WTC11 (cell line): ENCODE results near the gene DPCD. TPM values are rescaled to one million over a fixed set of nuclear protein-coding genes. Genes with fewer than 3 reads are reported as not detected.

Experiments used
- ATAC-seq: fragments of 200-7000 bp; cut with Tn5 transposase; 2 replicates; pipeline ENCODE4 v1.10.0; 2021; ENCODE audit warnings: mild to moderate bottlenecking, moderate library complexity
- CTCF ChIA-PET: fragments of 300-600 bp; sonication (Branson Sonifier 250); formaldehyde crosslinking; loops from one replicate; lab custom pipeline; 2021; ENCODE audit warnings: antibody characterized with exemption; lab: Charles Lee
- POLR2A ChIA-PET: fragments of 350-600 bp; sonication (Branson Sonifier 250); formaldehyde crosslinking; loops from one replicate; lab custom pipeline; 2021; ENCODE audit warnings: antibody characterized with exemption; lab: Charles Lee
- DNase-seq: peaks from one replicate; pipeline ENCODE4 v3.0.0; 2021; ENCODE audit warnings: low spot score
- H3K27ac Mint-ChIP-seq: 2 replicates; pipeline ENCODE4 v1.8.0; 2021; ENCODE audit warnings: mixed read lengths
- H3K27me3 Mint-ChIP-seq: 2 replicates; pipeline ENCODE4 v1.8.0; 2021; ENCODE audit warnings: low read depth, mild to moderate bottlenecking, moderate library complexity, mixed read lengths
- H3K36me3 Mint-ChIP-seq: 2 replicates; pipeline ENCODE4 v1.8.0; 2021; ENCODE audit warnings: mixed read lengths
- H3K4me1 Mint-ChIP-seq: 2 replicates; pipeline ENCODE4 v1.8.0; 2022; ENCODE audit warnings: mixed read lengths
- H3K4me3 Mint-ChIP-seq: 2 replicates; pipeline ENCODE4 v1.8.0; 2021; ENCODE audit warnings: mild to moderate bottlenecking, moderate library complexity, mixed read lengths
- H3K9me3 Mint-ChIP-seq: 2 replicates; pipeline ENCODE4 v1.8.0; 2021; ENCODE audit warnings: mixed read lengths
- AFF4 ChIP-seq: sonication (generic); formaldehyde crosslinking; IDR thresholded peaks from 2 replicates; pipeline ENCODE4 v1.8.1; 2023; ENCODE audit warnings: mild to moderate bottlenecking, missing genetic modification reagents, borderline replicate concordance
- ATF1 ChIP-seq: sonication (generic); formaldehyde crosslinking; IDR thresholded peaks from 2 replicates; pipeline ENCODE4 v1.8.1; 2023; ENCODE audit warnings: mild to moderate bottlenecking, moderate library complexity, missing genetic modification reagents
- ATF2 ChIP-seq: sonication (generic); formaldehyde crosslinking; IDR thresholded peaks from 2 replicates; pipeline ENCODE4 v1.8.1; 2022; ENCODE audit warnings: low read depth, missing genetic modification reagents, borderline replicate concordance
- E2F4 ChIP-seq: sonication (generic); formaldehyde crosslinking; IDR thresholded peaks from 2 replicates; pipeline ENCODE4 v1.8.1; 2022; ENCODE audit warnings: low read depth, mild to moderate bottlenecking, moderate library complexity, missing genetic modification reagents, borderline replicate concordance
- ELF4 ChIP-seq: sonication (generic); formaldehyde crosslinking; IDR thresholded peaks from 2 replicates; pipeline ENCODE4 v1.8.1; 2022; ENCODE audit warnings: low read depth, mild to moderate bottlenecking, moderate library complexity, missing genetic modification reagents
- FOXK1 ChIP-seq: sonication (generic); formaldehyde crosslinking; IDR thresholded peaks from 2 replicates; pipeline ENCODE4 v1.8.0; 2022; ENCODE audit warnings: mild to moderate bottlenecking, moderate library complexity, missing genetic modification reagents
- IRF1 ChIP-seq: sonication (generic); formaldehyde crosslinking; IDR thresholded peaks from 2 replicates; pipeline ENCODE4 v1.8.0; 2023; ENCODE audit warnings: missing genetic modification reagents
- MXD4 ChIP-seq: fragments of 250-450 bp; sonication (Bioruptor Pico); IDR thresholded peaks from 2 replicates; pipeline ENCODE4 v1.8.0; 2021; ENCODE audit warnings: mild to moderate bottlenecking, moderate library complexity, borderline replicate concordance
- NFATC4 ChIP-seq: fragments of 250-450 bp; sonication (Bioruptor Pico); IDR thresholded peaks from 2 replicates; pipeline ENCODE4 v1.9.0; 2021; ENCODE audit warnings: mild to moderate bottlenecking
- NFE2L1 ChIP-seq: sonication (generic); formaldehyde crosslinking; IDR thresholded peaks from 2 replicates; pipeline ENCODE4 v1.8.1; 2023; ENCODE audit warnings: missing genetic modification reagents
- NR1H2 ChIP-seq: sonication (generic); formaldehyde crosslinking; IDR thresholded peaks from 2 replicates; pipeline ENCODE4 v1.9.0; 2021; ENCODE audit warnings: mild to moderate bottlenecking, moderate library complexity, missing genetic modification reagents
- NR2C2 ChIP-seq: sonication (generic); formaldehyde crosslinking; IDR thresholded peaks from 2 replicates; pipeline ENCODE4 v1.8.0; 2022; ENCODE audit warnings: mild to moderate bottlenecking, missing genetic modification reagents
- OVOL2 ChIP-seq: fragments of 250-450 bp; sonication (Bioruptor Pico); IDR thresholded peaks from 2 replicates; pipeline ENCODE4 v1.9.0; 2021; ENCODE audit warnings: mild to moderate bottlenecking, borderline replicate concordance
- SP1 ChIP-seq: sonication (generic); formaldehyde crosslinking; conservative IDR thresholded peaks from 2 replicates; pipeline ENCODE4 v1.8.1; 2022; ENCODE audit warnings: missing genetic modification reagents
- ZNF138 ChIP-seq: sonication (generic); formaldehyde crosslinking; conservative IDR thresholded peaks from 2 replicates; pipeline ENCODE4 v1.8.1; 2022; ENCODE audit warnings: mild to moderate bottlenecking, moderate library complexity, missing genetic modification reagents
- ZNF263 ChIP-seq: sonication (generic); formaldehyde crosslinking; IDR thresholded peaks from 2 replicates; pipeline ENCODE4 v1.8.1; 2022; ENCODE audit warnings: low read depth, mild to moderate bottlenecking, moderate library complexity, missing genetic modification reagents
- ZNF423 ChIP-seq: fragments of 250-450 bp; sonication (Bioruptor Pico); IDR thresholded peaks from 2 replicates; pipeline ENCODE4 v2.1.2; 2022; ENCODE audit warnings: mild to moderate bottlenecking, moderate library complexity
- total RNA-seq: library from RNA; stranded (reverse); gene quantifications from 3 replicates; pipeline ENCODE4 v1.2.3, GENCODE V29; 2021

DPCD gene
- total RNA-seq, 1 experiment from 2014 or later: 21.8 TPM

DNA sequence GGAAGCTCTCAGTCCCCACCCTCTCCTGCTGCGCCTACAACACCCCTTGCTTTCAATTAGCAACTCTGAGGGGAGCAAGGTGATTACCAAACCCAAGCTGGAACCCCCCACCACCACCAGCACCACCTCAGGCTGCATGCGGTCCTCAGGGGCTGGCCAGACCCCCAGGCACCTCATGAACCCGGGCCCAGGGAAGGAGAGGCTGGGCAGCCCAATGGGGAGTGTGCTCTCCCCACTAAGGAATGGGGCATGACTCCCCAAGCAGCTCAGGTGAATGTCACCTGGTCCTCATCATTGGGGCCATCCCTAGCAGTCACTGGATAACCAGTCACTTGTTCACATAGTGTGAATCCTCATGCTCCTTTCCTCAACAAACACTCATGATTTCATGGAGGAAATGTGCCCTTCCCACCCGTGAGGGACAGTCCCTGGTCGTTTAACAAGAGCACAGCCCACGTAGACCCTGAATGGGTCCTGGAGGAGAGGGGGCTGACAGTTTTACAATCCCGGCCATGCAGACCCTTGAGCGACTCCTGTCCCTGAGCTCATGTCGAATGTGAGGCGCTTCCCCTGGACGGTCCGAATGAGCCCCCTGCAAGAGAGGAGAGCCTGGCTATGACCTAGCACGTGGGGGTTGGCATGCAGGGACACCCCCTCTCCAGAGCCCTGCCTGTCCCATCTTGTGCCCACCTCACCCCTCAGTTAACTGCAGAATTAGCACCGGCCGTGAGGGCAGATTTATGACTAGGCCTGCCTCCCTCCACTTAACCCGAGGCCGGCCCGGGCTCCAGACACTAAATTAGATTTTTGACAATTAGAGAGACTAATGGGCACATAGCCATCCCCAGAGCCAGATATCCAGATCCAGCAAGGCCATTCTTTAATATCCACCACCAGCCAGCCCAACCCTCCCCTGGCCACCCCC, 29.2 kb upstream of the DPCD start (continued):
- TF ChIP-seq NFE2L1 (CRISPR knock-in tag) (no peak), ZNF263 (CRISPR knock-in tag) (no peak)

GRCh38 chr10:101559596-101560297, 28.4 kb upstream of the DPCD start:
- ChIA-PET POLR2A (no interaction called here), CTCF (interaction anchor here (0.7 to 5.0 kb wide), 3 partner anchors 10 to 93 kb away, joined by 3 to 27 read pairs (median 3); no protein-coding TSS in a partner anchor)
- peaks cover 7% of the 10 kb centered on the region for H3K27me3 Mint-ChIP-seq
- H3K27ac Mint-ChIP-seq: no peak overlapping the region
- ATAC-seq (no peak), DNase-seq (no peak)
- TF ChIP-seq NR2C2: no peak
- no peak for TF ChIP-seq ZNF138 (CRISPR knock-in tag)
- TF ChIP-seq ZNF423 (CRISPR knock-in tag): no peak
- peaks cover 7% of the 10 kb centered on the region for H3K4me1 Mint-ChIP-seq
- H3K4me3 Mint-ChIP-seq: no peak overlapping the region
- H3K9me3 Mint-ChIP-seq: no peaks in the 10 kb centered on the region
- no peaks in the 10 kb centered on the region for H3K36me3 Mint-ChIP-seq

GRCh38 chr10:101560298-101561067, 27.6 kb upstream of the DPCD start:
- peaks cover 7% of the 10 kb centered on the region for H3K4me1 Mint-ChIP-seq
- H3K36me3 Mint-ChIP-seq: no peaks in the 10 kb centered on the region
- no peak for ATAC-seq
- ChIA-PET CTCF (interaction anchor here (0.7 to 5.0 kb wide), 5 partner anchors 10 to 268 kb away, joined by 3 to 27 read pairs (median 3); no protein-coding TSS in a partner anchor), POLR2A (no interaction called here)
- H3K27ac Mint-ChIP-seq: no peak overlapping the region
- no peak for DNase-seq
- H3K4me3 Mint-ChIP-seq: no peak overlapping the region
- H3K9me3 Mint-ChIP-seq: no peaks in the 10 kb centered on the region
- H3K27me3 Mint-ChIP-seq: peaks cover 10% of the 10 kb centered on the region
- TF ChIP-seq E2F4 (CRISPR knock-in tag): no peak
- no peak for TF ChIP-seq OVOL2 (CRISPR knock-in tag)
- TF ChIP-seq NFATC4 (CRISPR knock-in tag): no peak
- TF ChIP-seq ATF1 (CRISPR knock-in tag): no peak
- no peak for TF ChIP-seq ELF4
- TF ChIP-seq SP1 (CRISPR knock-in tag): no peak
- TF ChIP-seq FOXK1 (CRISPR knock-in tag): no peak

GRCh38 chr10:101561068-101561915, 26.8 kb upstream of the DPCD start:
- Mint-ChIP-seq H3K9me3 (no peaks in the 10 kb centered on the region), H3K4me3 (no peak overlapping the region), H3K27me3 (peaks cover 18% of the 10 kb centered on the region)
- DNase-seq: no peak
- CTCF ChIA-PET: interaction anchor here (0.5 to 5.0 kb wide), 5 partner anchors 9 to 348 kb away, joined by 3 to 27 read pairs (median 4); no protein-coding TSS in a partner anchor
- TF ChIP-seq IRF1 (no peak), MXD4 (no peak), ZNF263 (CRISPR knock-in tag) (no peak), ATF2 (CRISPR knock-in tag) (no peak), NR1H2 (CRISPR knock-in tag) (no peak), AFF4 (CRISPR knock-in tag) (no peak)
- TF ChIP-seq, all 79 proteins: peak for 0
- H3K36me3 Mint-ChIP-seq: no peaks in the 10 kb centered on the region
- no peak overlapping the region for H3K27ac Mint-ChIP-seq
- peaks cover 10% of the 10 kb centered on the region for H3K4me1 Mint-ChIP-seq
- ATAC-seq: no peak
- POLR2A ChIA-PET: no interaction called here
